Erythroblast (primary cell): ENCODE measurements around the gene NDUFB4.

Source experiments
- GATA1 ChIP-seq: IDR thresholded peaks from 2 replicates; pipeline ENCODE4 v1.6.1; 2011; ENCODE audit warnings: low read depth, mild to moderate bottlenecking, control low read depth, low read length, moderate library complexity
- POLR2A ChIP-seq: IDR thresholded peaks from 2 replicates; pipeline ENCODE4 v1.6.1; 2011; ENCODE audit warnings: mild to moderate bottlenecking, low read length

DNA sequence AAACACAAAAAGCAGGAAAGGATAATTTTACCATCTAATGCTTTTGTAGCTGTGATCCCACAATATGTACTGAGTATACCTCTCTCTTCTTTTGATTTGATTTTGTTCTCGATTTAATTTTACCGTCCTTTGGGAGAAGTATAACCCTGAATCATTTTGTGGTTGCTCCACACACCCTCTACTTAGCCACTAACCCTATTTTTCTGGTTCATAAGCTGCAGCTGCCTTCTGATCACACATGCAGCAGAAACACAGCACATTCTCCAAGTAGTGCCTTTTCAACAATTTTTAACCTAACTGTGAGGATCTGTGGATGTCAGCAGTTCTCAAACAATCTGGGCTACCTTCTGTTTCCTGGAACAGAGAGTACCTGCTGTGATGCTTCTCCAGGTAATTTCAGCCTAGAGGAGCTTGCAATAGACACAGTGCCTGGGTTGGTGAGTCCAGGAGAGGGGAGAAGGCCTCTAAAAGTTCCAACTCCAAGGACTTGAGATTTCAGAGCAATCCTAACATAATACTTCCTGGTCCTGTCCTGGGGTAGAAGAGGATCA, 45.6 kb downstream of the NDUFB4 start:
- TF ChIP-seq POLR2A (no peak), GATA1 (no peak)
